SK-N-MC (cell line): ENCODE results near the gene LHFPL6.

Experiments
- EZH2 ChIP-seq: fragments of 200-600 bp; sonication (generic); IDR thresholded peaks from one replicate; pipeline ENCODE4 v1.6.1; 2017; ENCODE audit warnings: antibody characterized with exemption
- FOXP2 ChIP-seq: optimal IDR thresholded peaks from 2 replicates; pipeline ENCODE3; 2011; ENCODE audit warnings: mild to moderate bottlenecking, moderate library complexity; ENCODE audit not compliant: insufficient read depth; ENCODE audit errors: extremely low read length, control extremely low read depth

- TF ChIP-seq EZH2 = no peak
- no peak for TF ChIP-seq FOXP2
Observed at GRCh38 chr13:39310961-39311360, 292.0 kb downstream of the LHFPL6 start.
